AG04450 (cell line): ENCODE data around the gene TMEM259. TPM values are rescaled to one million over a fixed set of nuclear protein-coding genes. Genes with fewer than 3 reads are reported as not detected.

Experiments used
- CTCF ChIA-PET: fragments of 300-600, 350-600 bp; formaldehyde crosslinking; extraction: SDS; loops from one replicate; lab custom pipeline; 2022; ENCODE audit warnings: antibody characterized with exemption, inconsistent platforms; lab: Charles Lee
- POLR2A ChIA-PET: fragments of 350-600 bp; formaldehyde crosslinking; extraction: SDS; loops from one replicate; lab custom pipeline; 2021; ENCODE audit warnings: antibody characterized with exemption, inconsistent platforms; lab: Yijun Ruan, JAX
- DNase-seq: peaks from one replicate; pipeline ENCODE4 v3.0.0-alpha.2; 2011; ENCODE audit warnings: low read depth, low spot score
- H3K27ac ChIP-seq: one replicate; pipeline ENCODE4 v1.5.1; 2012; ENCODE audit warnings: low read depth, low read length, control low read depth
- H3K27me3 ChIP-seq: one replicate; pipeline ENCODE4 v1.6.0; 2012; ENCODE audit warnings: low read length; ENCODE audit not compliant: control insufficient read depth, insufficient read depth
- H3K4me3 ChIP-seq: 2 replicates; pipeline ENCODE4 v1.5.1; 2011; ENCODE audit warnings: mild to moderate bottlenecking, low read depth, low read length, control low read depth
- H3K9me3 ChIP-seq: 2 replicates; pipeline ENCODE4 v1.5.1; 2012; ENCODE audit warnings: low read length; ENCODE audit not compliant: control insufficient read depth, insufficient read depth
- polyA plus RNA-seq: library from polyadenylated mRNA; depleted of rRNA; stranded (reverse); fragments of >200 nt; gene quantifications from 2 replicates; pipeline ENCODE4 v1.2.3, GENCODE V29; 2011
- TF ChIP-seq, protein P1 (sequence below): IDR thresholded peaks from 2 replicates; pipeline ENCODE4 v1.5.1; 2011; ENCODE audit warnings: low read depth, low read length, control low read depth, inconsistent platforms

The TMEM259 gene
- polyA plus RNA-seq, 1 experiment: 55.8 TPM

DNA sequence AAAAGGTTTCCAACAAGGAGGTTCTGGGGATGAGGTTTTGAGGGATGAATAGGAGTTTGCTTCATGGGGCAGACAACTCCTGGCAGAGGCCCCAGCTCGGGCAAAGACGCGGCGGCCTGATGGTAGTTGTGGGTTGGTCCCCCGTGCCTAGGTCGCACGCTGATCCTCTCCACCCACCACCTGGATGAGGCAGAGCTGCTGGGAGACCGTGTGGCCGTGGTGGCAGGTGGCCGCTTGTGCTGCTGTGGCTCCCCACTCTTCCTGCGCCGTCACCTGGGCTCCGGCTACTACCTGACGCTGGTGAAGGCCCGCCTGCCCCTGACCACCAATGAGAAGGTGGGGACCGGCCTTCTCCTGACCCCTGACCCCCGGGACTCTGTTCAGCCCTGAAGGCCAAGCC is 30.9 kb upstream of the TMEM259 start:
- Histone ChIP-seq H3K4me3 (no peak overlapping the region), H3K27ac (no peak overlapping the region), H3K27me3 (no peaks in the 10 kb centered on the region), H3K9me3 (peaks cover 68% of the 10 kb centered on the region)
- CTCF ChIA-PET: no interaction called here
- POLR2A ChIA-PET: interaction anchor here (1.1 kb wide), 1 partner anchor 12 kb away, joined by 3 read pairs; the partner anchor contains the start of gene ABCA7
- TF ChIP-seq, protein P1, sequence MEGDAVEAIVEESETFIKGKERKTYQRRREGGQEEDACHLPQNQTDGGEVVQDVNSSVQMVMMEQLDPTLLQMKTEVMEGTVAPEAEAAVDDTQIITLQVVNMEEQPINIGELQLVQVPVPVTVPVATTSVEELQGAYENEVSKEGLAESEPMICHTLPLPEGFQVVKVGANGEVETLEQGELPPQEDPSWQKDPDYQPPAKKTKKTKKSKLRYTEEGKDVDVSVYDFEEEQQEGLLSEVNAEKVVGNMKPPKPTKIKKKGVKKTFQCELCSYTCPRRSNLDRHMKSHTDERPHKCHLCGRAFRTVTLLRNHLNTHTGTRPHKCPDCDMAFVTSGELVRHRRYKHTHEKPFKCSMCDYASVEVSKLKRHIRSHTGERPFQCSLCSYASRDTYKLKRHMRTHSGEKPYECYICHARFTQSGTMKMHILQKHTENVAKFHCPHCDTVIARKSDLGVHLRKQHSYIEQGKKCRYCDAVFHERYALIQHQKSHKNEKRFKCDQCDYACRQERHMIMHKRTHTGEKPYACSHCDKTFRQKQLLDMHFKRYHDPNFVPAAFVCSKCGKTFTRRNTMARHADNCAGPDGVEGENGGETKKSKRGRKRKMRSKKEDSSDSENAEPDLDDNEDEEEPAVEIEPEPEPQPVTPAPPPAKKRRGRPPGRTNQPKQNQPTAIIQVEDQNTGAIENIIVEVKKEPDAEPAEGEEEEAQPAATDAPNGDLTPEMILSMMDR: no peak
- DNase-seq: no peak

DNA sequence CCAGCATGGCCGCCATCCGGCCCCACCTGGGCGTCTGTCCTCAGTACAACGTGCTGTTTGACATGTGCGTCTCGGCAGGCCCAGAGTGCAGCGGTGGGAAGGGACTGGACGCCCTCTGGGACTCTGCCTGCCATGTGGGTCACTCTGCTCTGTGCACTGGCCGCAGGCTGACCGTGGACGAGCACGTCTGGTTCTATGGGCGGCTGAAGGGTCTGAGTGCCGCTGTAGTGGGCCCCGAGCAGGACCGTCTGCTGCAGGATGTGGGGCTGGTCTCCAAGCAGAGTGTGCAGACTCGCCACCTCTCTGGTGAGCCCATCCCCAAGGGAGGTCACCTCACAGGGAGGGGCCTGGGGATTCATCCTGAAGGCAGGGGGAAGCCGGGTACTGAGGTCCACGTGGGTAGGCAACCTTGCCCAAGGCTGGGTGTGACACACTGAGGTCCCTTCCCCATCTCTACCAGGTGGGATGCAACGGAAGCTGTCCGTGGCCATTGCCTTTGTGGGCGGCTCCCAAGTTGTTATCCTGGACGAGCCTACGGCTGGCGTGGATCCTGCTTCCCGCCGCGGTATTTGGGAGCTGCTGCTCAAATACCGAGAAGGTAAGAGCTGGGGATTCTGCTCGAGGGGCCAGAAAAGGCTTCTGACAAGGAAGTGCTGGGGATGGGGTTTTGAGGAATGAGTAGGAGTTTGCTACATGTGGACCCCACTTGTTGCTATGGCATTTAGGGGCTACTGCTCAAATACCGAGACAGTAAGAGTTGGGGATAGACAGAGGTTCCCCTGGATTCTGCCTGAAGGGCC is 30.3 kb upstream of the TMEM259 start:
- POLR2A ChIA-PET: interaction anchor here (1.1 kb wide), 1 partner anchor 12 kb away, joined by 3 read pairs; the partner anchor contains the start of gene ABCA7
- H3K4me3 ChIP-seq: no peak overlapping the region
- H3K9me3 ChIP-seq: peaks cover 68% of the 10 kb centered on the region
- CTCF ChIA-PET: no interaction called here
- DNase-seq: no peak
- no peak overlapping the region for H3K27ac ChIP-seq
- TF ChIP-seq, protein P1: no peak
- no peaks in the 10 kb centered on the region for H3K27me3 ChIP-seq

DNA sequence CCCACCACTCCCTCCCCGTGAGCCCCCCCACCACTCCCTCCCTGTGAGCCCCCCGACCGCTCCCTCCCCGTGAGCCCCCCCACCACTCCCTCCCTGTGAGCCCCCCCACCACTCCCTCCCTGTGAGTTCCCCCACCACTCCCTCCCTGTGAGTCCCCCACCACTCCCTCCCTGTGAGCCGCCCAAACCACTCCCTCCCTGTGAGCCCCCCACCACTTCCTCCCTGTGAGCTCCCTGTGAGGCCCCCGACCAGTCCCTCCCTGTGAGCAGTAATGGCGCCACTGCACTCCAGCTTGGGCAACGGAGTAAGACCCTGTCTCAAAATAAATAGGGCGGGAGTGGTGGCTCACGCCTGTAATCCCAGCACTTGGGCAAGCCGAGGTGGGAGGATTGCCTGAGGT is 28.9 kb upstream of the TMEM259 start:
- no peak for DNase-seq
- ChIA-PET POLR2A (no interaction called here), CTCF (no interaction called here)
- Histone ChIP-seq H3K27me3 (no peaks in the 10 kb centered on the region), H3K27ac (no peak overlapping the region), H3K9me3 (peaks cover 67% of the 10 kb centered on the region), H3K4me3 (no peak overlapping the region)
- TF ChIP-seq, protein P1: no peak

DNA sequence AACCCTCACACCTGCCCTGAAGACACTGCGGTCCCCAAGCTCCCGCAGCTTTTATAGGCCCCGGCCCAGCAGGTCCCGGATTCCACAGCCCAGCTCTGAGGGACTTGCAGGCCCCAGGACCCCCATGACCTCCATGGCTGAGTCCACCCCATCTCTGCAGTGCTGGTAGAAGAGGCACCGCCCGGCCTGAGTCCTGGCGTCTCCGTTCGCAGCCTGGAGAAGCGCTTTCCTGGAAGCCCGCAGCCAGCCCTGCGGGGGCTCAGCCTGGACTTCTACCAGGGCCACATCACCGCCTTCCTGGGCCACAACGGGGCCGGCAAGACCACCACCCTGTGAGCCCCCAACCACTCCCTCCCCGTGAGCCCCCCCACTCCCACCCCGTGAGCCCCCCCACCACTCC is 28.2 kb upstream of the TMEM259 start:
- no peak for DNase-seq
- ChIA-PET CTCF (no interaction called here), POLR2A (no interaction called here)
- TF ChIP-seq, protein P1: no peak
- no peak overlapping the region for H3K27ac ChIP-seq
- no peaks in the 10 kb centered on the region for H3K27me3 ChIP-seq
- no peak overlapping the region for H3K4me3 ChIP-seq
- H3K9me3 ChIP-seq: peaks cover 65% of the 10 kb centered on the region

DNA sequence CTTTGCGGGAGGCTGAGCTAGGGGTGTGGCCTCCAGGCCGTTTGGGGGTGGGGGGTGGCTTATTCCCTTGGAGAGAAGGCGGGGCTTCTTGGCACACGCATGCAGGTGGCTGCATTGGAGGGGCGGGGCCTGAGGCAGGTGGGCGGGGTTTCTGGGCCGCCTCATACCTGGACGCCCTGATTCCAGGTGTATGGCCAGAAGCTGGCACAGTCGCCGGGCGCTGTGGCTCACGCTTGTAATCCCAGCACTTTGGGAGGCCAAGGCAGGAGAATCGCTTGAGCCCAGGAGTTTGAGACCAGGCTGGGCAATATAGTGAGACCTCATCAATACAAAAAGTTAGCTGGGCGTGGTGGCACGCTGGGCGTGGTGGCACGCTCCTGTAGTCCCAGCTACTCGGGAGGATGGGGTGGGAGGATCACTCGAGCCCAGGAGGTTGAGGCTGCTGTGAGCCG is 26.8 kb upstream of the TMEM259 start:
- Histone ChIP-seq H3K4me3 (no peak overlapping the region), H3K9me3 (peaks cover 57% of the 10 kb centered on the region), H3K27ac (no peak overlapping the region), H3K27me3 (no peaks in the 10 kb centered on the region)
- CTCF ChIA-PET: no interaction called here
- POLR2A ChIA-PET: interaction anchor here (0.6 to 0.7 kb wide), 2 partner anchors 170 to 205 kb away, joined by 3 to 9 read pairs; no protein-coding TSS in a partner anchor
- TF ChIP-seq, protein P1: no peak
- no peak for DNase-seq
